Stimulated activated CD4-positive, alpha-beta T cell treated with anti-CD3 and anti-CD28 coated beads, Interleukin-4, amount 100 ng/mL, for 24 hours (primary cell): ENCODE measurements around the gene SHOX.
"Not testable (repeated sequence)": the region's sequence is repeated elsewhere in the genome, so short reads cannot be mapped to it uniquely, and the experiment has no call there.

Source experiments
- DNase-seq: peaks from one replicate; pipeline ENCODE4 v3.0.0-alpha.2; 2020

Gene SHOX

GRCh38 chrX:630612-631496 lies at the start of gene SHOX:
Gene SHOX (plus strand): TSS chrX:630791. CDS start chrX:630898, 107 bp downstream.
- no peak for DNase-seq

GRCh38 chrX:581066-581465 lies 49.5 kb upstream of the SHOX start:
- DNase-seq = no peak

- DNase-seq = no peak
Measured at GRCh38 chrX:581720-582298, 48.8 kb upstream of the SHOX start.

GRCh38 chrX:584572-584971 lies 46.0 kb upstream of the SHOX start:
- DNase-seq = no peak

GRCh38 chrX:585115-585808 lies 45.3 kb upstream of the SHOX start:
- no peak for DNase-seq

- no peak for DNase-seq
Measured at GRCh38 chrX:586351-586750, 44.2 kb upstream of the SHOX start.

GRCh38 chrX:589261-589660 lies 41.3 kb upstream of the SHOX start:
- not testable (repeated sequence) for DNase-seq

- DNase-seq = no peak
Measured at GRCh38 chrX:590693-591404, 39.7 kb upstream of the SHOX start.

- DNase-seq = no peak
Measured at GRCh38 chrX:599837-600715, 30.5 kb upstream of the SHOX start.

GRCh38 chrX:603029-603428 lies 27.6 kb upstream of the SHOX start:
- not testable (repeated sequence) for DNase-seq

GRCh38 chrX:604616-605015 lies 26.0 kb upstream of the SHOX start:
- not testable (repeated sequence) for DNase-seq

GRCh38 chrX:608088-608487 lies 22.5 kb upstream of the SHOX start:
- not testable (repeated sequence) for DNase-seq

- no peak for DNase-seq
Measured at GRCh38 chrX:614136-614535, 16.5 kb upstream of the SHOX start.

GRCh38 chrX:617401-617800 lies 13.2 kb upstream of the SHOX start:
- no peak for DNase-seq

GRCh38 chrX:617891-618290 lies 12.7 kb upstream of the SHOX start:
- DNase-seq = no peak

GRCh38 chrX:618304-618703 lies 12.3 kb upstream of the SHOX start:
- not testable (repeated sequence) for DNase-seq

GRCh38 chrX:618761-619450 lies 11.7 kb upstream of the SHOX start:
- no peak for DNase-seq

GRCh38 chrX:619451-619811 lies 11.2 kb upstream of the SHOX start:
- DNase-seq = no peak

GRCh38 chrX:619812-620531 lies 10.6 kb upstream of the SHOX start:
- DNase-seq = no peak

- no peak for DNase-seq
Measured at GRCh38 chrX:621705-622503, 8.7 kb upstream of the SHOX start.
